Measurements from ENCODE around the gene FAM135A. TPM values are rescaled to one million over a fixed set of nuclear protein-coding genes. Genes with fewer than 3 reads are reported as not detected.

Gene FAM135A
- total and polyA plus RNA-seq, 2 of the 4 experiments (the other 2 are of a cell fraction) = 2.2 to 7.9 TPM

DNA sequence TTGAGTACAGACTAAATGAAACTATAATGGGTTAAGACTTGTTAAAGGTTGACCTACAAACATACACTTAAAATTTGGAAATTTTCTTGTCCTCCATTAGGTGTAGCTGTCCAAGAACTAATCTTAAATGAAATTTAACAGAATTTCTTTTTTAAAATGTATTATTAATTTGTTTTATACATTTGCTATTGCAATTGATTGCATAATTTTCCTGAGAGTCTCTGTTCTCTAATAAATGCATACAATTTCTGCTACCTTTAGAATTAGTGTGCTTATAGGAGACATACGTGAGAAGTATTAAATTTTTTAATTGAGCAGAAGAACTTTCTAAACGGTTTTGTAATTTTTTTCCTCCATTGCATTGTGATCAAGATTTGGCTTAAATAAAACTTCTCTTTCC lies 1.5 kb downstream of the FAM135A start:
- Histone ChIP-seq H3K4ac (ENCODE audit: low read depth, low read length) (no peak overlapping the region), H2AK9ac (replicated peaks; ENCODE audit: low read depth, low read length, poor library complexity) (no peak overlapping the region), H3K56ac (ENCODE audit: extremely low read depth, insufficient read depth, low read length) (no peak overlapping the region), H3K23ac (ENCODE audit: low read depth, low read length) (no peak overlapping the region), H2AK5ac (ENCODE audit: low read depth, low read length) (no peak overlapping the region), H3K4me2 (ENCODE audit: low read depth, low read length) (no peak overlapping the region; the same call in 1 of the 2 replicates), H2BK5ac (ENCODE audit: low read depth, low read length, poor library complexity, severe bottlenecking) (no peak overlapping the region), H3K27me3 (ENCODE audit: control insufficient read depth, insufficient read depth, low read length) (no peaks in the 10 kb centered on the region), H2BK20ac (ENCODE audit: low read depth, low read length) (no peak overlapping the region), H4K8ac (ENCODE audit: low read depth in 2 of 2, low read length in 2 of 2) (no peak overlapping the region), H3K18ac (ENCODE audit: low read depth, low read length) (no peak overlapping the region), H3K27ac (ENCODE audit: insufficient read depth, low read length) (no peak overlapping the region), H3K9ac (ENCODE audit: low read depth, low read length) (no peak overlapping the region), H3K14ac (replicated peaks; ENCODE audit: low read depth, low read length) (no peak overlapping the region), H2AFZ (replicated peaks; ENCODE audit: low read length, poor library complexity) (no peak overlapping the region), H2BK15ac (ENCODE audit: low read depth, low read length) (no peak overlapping the region), H4K5ac (ENCODE audit: low read depth, low read length) (no peak overlapping the region), H3K79me1 (ENCODE audit: low read depth in 1 of 2, low read length in 2 of 2) (peaks cover 3 to 6% of the 10 kb centered on the region in 2 experiments; a peak in 1 of 4 replicates), H3K9me1 (ENCODE audit: insufficient read depth, low read length) (no peaks in the 10 kb centered on the region), H3K36me3 (ENCODE audit: control insufficient read depth, insufficient read depth, low read length) (peaks cover 5% of the 10 kb centered on the region), H3K4me3 (ENCODE audit: insufficient read depth, low read depth, low read length) (no peak overlapping the region), H3K4me1 (ENCODE audit: control insufficient read depth, insufficient read depth, low read length) (no peaks in the 10 kb centered on the region), H3K9me3 (ENCODE audit: control insufficient read depth, insufficient read depth, low read length) (no peaks in the 10 kb centered on the region), H4K91ac (ENCODE audit: insufficient read depth, low read depth, low read length) (no peak overlapping the region), H4K20me1 (ENCODE audit: insufficient read depth, low read length) (no peaks in the 10 kb centered on the region), H2BK120ac (ENCODE audit: low read depth, low read length) (no peak overlapping the region)
- intact Hi-C loops (cut with micrococcal nuclease) (loop anchor here (2.0 to 5.0 kb wide), 2 partner anchors 272 to 542 kb away; partner anchors contain the start of gene B3GAT2), in situ Hi-C loops (cut with MboI; ENCODE audit: low sequenced_read_pairs) (no loop called here), dilution Hi-C loops (cut with HindIII; ENCODE audit: low sequenced_read_pairs, unreplicated experiment) (no loop called here)
- POLR2A ChIA-PET (ENCODE audit: unreplicated experiment) = no interaction called here
- CTCF ChIA-PET = no interaction called here
- no CpG with 5 or more reads among the region's 2 CpGs for WGBS, 2 experiments (ENCODE audit: extremely low coverage in 2 of 2, insufficient read length in 1 of 2)
- ATAC-seq (ENCODE audit: low read depth) = no peak
- TF ChIP-seq POLR2A (IDR thresholded peaks at IDR 0.05; ENCODE audit: low read depth, low read length) (no peak), CEBPB (IDR thresholded peaks at IDR 0.05; ENCODE audit: low read depth, low read length) (peak; percentile 19; the same call in 1 of the 2 replicates)
- BruUV-seq (replicated peaks) = no TSS peak
- no peak for DNase-seq

All from IMR-90 (cell line).